ENCODE data around the gene CHMP5. TPM values are rescaled to one million over a fixed set of nuclear protein-coding genes. Genes with fewer than 3 reads are reported as not detected.

Gene CHMP5
- total RNA-seq, 1 experiment from 2014 or later: 61.8 TPM

DNA sequence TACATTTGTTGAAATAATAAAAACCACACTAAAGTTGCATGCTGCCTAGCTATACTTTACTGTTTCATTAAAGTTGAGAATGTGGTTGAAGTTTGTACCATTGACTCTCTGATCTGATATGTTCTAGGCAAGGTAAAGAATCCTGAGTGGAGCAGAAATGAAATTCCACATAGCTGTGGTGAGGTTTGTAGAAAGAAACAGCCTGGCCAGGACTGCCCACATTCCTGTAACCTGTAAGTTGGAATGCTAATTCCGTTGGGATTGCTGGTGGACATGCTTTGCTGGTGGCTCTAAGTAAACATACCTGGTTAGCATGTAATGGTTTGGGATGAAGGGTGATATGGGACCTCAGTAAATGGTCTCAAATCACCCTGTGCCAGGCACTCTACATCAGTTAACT lies 42.2 kb downstream of the CHMP5 start:
- ChIA-PET POLR2A (no interaction called here), RAD21 (ENCODE audit: low non-redundant PET in 1 of 2, low total read pairs in 2 of 2, uncharacterized antibody in 2 of 2, unreplicated experiment in 2 of 2) (no interaction called here), CTCF (no interaction called here)
- Histone ChIP-seq H3K9me2 (ENCODE audit: insufficient read depth) (no peaks in the 10 kb centered on the region), H3K9ac (ENCODE audit: low read length) (no peak overlapping the region), H3K4me3 (replicated peaks in 1 of 2; ENCODE audit: low read depth in 1 of 2, low read length in 2 of 2) (no peak overlapping the region), H2AFZ (ENCODE audit: low read depth, low read length, poor library complexity, severe bottlenecking) (no peak overlapping the region), H3K27me3 (ENCODE audit: insufficient read depth, low read length) (no peaks in the 10 kb centered on the region), H3K4me1 (ENCODE audit: control insufficient read depth in 1 of 2, insufficient read depth in 2 of 2, low read length in 2 of 2) (no peaks in the 10 kb centered on the region), H3K36me3 (ENCODE audit: control insufficient read depth in 1 of 2, insufficient read depth in 2 of 2, low read length in 2 of 2) (peaks cover 74 to 83% of the 10 kb centered on the region in 2 experiments), H3K9me3 (ENCODE audit: control insufficient read depth in 1 of 2, insufficient read depth in 1 of 2, low read depth in 1 of 2, low read length in 2 of 2) (no peaks in the 10 kb centered on the region), H3K4me2 (ENCODE audit: low read length) (no peak overlapping the region), H3K79me2 (ENCODE audit: insufficient read depth, low read length) (peaks cover 46% of the 10 kb centered on the region), H3K27ac (ENCODE audit: low read depth, low read length) (no peak overlapping the region), H4K20me1 (ENCODE audit: insufficient read depth) (no peaks in the 10 kb centered on the region)
- DNase-seq (ENCODE audit: low read depth, low spot score): no peak
- no peak for TF ChIP-seq SRF (IDR thresholded peaks at IDR 0.05; ENCODE audit: low read depth)
- TF ChIP-seq, protein P1, sequence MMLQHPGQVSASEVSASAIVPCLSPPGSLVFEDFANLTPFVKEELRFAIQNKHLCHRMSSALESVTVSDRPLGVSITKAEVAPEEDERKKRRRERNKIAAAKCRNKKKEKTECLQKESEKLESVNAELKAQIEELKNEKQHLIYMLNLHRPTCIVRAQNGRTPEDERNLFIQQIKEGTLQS (IDR thresholded peaks at IDR 0.05): no peak
- no peak for TF ChIP-seq EZH2 (IDR thresholded peaks at IDR 0.05)
- TF ChIP-seq EGR1 (IDR thresholded peaks at IDR 0.05; ENCODE audit: low read depth): no peak
- no peak for TF ChIP-seq TCF7L2 (IDR thresholded peaks at IDR 0.05; ENCODE audit: borderline replicate concordance, extremely low read depth, insufficient read depth, insufficient read length)
- TF ChIP-seq, protein P2, sequence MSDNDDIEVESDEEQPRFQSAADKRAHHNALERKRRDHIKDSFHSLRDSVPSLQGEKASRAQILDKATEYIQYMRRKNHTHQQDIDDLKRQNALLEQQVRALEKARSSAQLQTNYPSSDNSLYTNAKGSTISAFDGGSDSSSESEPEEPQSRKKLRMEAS (IDR thresholded peaks at IDR 0.05): no peak
- TF ChIP-seq, protein P3, sequence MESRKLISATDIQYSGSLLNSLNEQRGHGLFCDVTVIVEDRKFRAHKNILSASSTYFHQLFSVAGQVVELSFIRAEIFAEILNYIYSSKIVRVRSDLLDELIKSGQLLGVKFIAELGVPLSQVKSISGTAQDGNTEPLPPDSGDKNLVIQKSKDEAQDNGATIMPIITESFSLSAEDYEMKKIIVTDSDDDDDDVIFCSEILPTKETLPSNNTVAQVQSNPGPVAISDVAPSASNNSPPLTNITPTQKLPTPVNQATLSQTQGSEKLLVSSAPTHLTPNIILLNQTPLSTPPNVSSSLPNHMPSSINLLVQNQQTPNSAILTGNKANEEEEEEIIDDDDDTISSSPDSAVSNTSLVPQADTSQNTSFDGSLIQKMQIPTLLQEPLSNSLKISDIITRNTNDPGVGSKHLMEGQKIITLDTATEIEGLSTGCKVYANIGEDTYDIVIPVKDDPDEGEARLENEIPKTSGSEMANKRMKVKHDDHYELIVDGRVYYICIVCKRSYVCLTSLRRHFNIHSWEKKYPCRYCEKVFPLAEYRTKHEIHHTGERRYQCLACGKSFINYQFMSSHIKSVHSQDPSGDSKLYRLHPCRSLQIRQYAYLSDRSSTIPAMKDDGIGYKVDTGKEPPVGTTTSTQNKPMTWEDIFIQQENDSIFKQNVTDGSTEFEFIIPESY (IDR thresholded peaks at IDR 0.05; ENCODE audit: extremely low read depth, insufficient replicate concordance, low read length): no peak
- no peak for TF ChIP-seq FOSL1 (IDR thresholded peaks at IDR 0.05; ENCODE audit: low read depth)
- TF ChIP-seq SP1 (IDR thresholded peaks at IDR 0.05; ENCODE audit: low read depth): no peak
- TF ChIP-seq EZH2phosphoT487 (IDR thresholded peaks at IDR 0.05; ENCODE audit: borderline replicate concordance): no peak
- no peak for TF ChIP-seq YY1 (IDR thresholded peaks at IDR 0.05; ENCODE audit: extremely low read depth, insufficient replicate concordance, low read depth, low read length)
- TF ChIP-seq POLR2AphosphoS5 (IDR thresholded peaks at IDR 0.05; ENCODE audit: low read depth, low read length): no peak
- no peak for TF ChIP-seq ELF1 (IDR thresholded peaks at IDR 0.05; ENCODE audit: borderline replicate concordance, low read depth)
- no peak for TF ChIP-seq CBX3 (IDR thresholded peaks at IDR 0.05; ENCODE audit: low read depth)
- TF ChIP-seq, protein P4, sequence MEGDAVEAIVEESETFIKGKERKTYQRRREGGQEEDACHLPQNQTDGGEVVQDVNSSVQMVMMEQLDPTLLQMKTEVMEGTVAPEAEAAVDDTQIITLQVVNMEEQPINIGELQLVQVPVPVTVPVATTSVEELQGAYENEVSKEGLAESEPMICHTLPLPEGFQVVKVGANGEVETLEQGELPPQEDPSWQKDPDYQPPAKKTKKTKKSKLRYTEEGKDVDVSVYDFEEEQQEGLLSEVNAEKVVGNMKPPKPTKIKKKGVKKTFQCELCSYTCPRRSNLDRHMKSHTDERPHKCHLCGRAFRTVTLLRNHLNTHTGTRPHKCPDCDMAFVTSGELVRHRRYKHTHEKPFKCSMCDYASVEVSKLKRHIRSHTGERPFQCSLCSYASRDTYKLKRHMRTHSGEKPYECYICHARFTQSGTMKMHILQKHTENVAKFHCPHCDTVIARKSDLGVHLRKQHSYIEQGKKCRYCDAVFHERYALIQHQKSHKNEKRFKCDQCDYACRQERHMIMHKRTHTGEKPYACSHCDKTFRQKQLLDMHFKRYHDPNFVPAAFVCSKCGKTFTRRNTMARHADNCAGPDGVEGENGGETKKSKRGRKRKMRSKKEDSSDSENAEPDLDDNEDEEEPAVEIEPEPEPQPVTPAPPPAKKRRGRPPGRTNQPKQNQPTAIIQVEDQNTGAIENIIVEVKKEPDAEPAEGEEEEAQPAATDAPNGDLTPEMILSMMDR (IDR thresholded peaks at IDR 0.05 in 2 of 3, conservative IDR thresholded peaks at IDR 0.05 in 1 of 3; ENCODE audit: borderline replicate concordance in 1 of 3, insufficient read depth in 1 of 3, low read depth in 2 of 3, low read length in 2 of 3): no peak
- TF ChIP-seq SIN3A (IDR thresholded peaks at IDR 0.05; ENCODE audit: low read depth): no peak
- TF ChIP-seq ZFX (IDR thresholded peaks at IDR 0.05): no peak
- TF ChIP-seq CEBPB (IDR thresholded peaks at IDR 0.05; ENCODE audit: low read depth): no peak
- no peak for TF ChIP-seq JUND (IDR thresholded peaks at IDR 0.05)
- intact Hi-C loops (cut with micrococcal nuclease): no loop called here
- no TSS peak for BruUV-seq (replicated peaks)
- no peak for ATAC-seq

All from HCT116 (cell line).